GM18873 (cell line): ENCODE data around the gene LRP1B.

Experiments used
- ATAC-seq: cut with Tn5 transposase; IDR thresholded peaks from one replicate; pipeline ENCODE4 v1.9.1; 2021; ENCODE audit warnings: mild to moderate bottlenecking, moderate library complexity, moderate number of reproducible peaks; ENCODE audit not compliant: unreplicated experiment, low FRiP score

LRP1B gene

GRCh38 chr2:141967503-141967902 lies 163.3 kb downstream of the LRP1B start:
- ATAC-seq: no peak

- ATAC-seq: no peak
Measured at GRCh38 chr2:141959941-141960340, 170.9 kb downstream of the LRP1B start.

- ATAC-seq: no peak
Measured at GRCh38 chr2:141959016-141959415, 171.8 kb downstream of the LRP1B start.

- no peak for ATAC-seq
Measured at GRCh38 chr2:141957827-141958450, 172.9 kb downstream of the LRP1B start.

GRCh38 chr2:141957321-141957720 lies 173.5 kb downstream of the LRP1B start:
- no peak for ATAC-seq

- no peak for ATAC-seq
Measured at GRCh38 chr2:141947396-141948114, 183.3 kb downstream of the LRP1B start.

- ATAC-seq: no peak
Measured at GRCh38 chr2:141946016-141946415, 184.8 kb downstream of the LRP1B start.

GRCh38 chr2:141943918-141944317 lies 186.9 kb downstream of the LRP1B start:
- ATAC-seq: no peak

GRCh38 chr2:141942006-141942789 lies 188.6 kb downstream of the LRP1B start:
- ATAC-seq: no peak

- no peak for ATAC-seq
Measured at GRCh38 chr2:141941210-141941714, 189.6 kb downstream of the LRP1B start.

- ATAC-seq: no peak
Measured at GRCh38 chr2:141940709-141941108, 190.1 kb downstream of the LRP1B start.

GRCh38 chr2:141933226-141933625 lies 197.6 kb downstream of the LRP1B start:
- ATAC-seq: no peak

GRCh38 chr2:141932261-141932660 lies 198.6 kb downstream of the LRP1B start:
- no peak for ATAC-seq

- no peak for ATAC-seq
Measured at GRCh38 chr2:141931797-141932196, 199.0 kb downstream of the LRP1B start.

GRCh38 chr2:141930803-141931202 lies 200.0 kb downstream of the LRP1B start:
- ATAC-seq: no peak

GRCh38 chr2:141929331-141930252 lies 201.2 kb downstream of the LRP1B start:
- ATAC-seq: no peak

- no peak for ATAC-seq
Measured at GRCh38 chr2:141928476-141928875, 202.3 kb downstream of the LRP1B start.

- no peak for ATAC-seq
Measured at GRCh38 chr2:141927536-141927935, 203.3 kb downstream of the LRP1B start.

GRCh38 chr2:141925511-141925910 lies 205.3 kb downstream of the LRP1B start:
- ATAC-seq: no peak

GRCh38 chr2:141923657-141924056 lies 207.2 kb downstream of the LRP1B start:
- no peak for ATAC-seq
